Stimulated activated CD4-positive, alpha-beta T cell treated with anti-CD3 and anti-CD28 coated beads, TNF-alpha, amount 100 ng/mL, for 4 hours (primary cell): ENCODE data around the gene DCAF4.

ENCODE experiments used
- DNase-seq, 3 experiments: peaks; one replicate each; pipeline ENCODE4 v3.0.0-alpha.2; 2020; ENCODE audit warnings: low read depth in 3 of 3

The DCAF4 gene, protein sequence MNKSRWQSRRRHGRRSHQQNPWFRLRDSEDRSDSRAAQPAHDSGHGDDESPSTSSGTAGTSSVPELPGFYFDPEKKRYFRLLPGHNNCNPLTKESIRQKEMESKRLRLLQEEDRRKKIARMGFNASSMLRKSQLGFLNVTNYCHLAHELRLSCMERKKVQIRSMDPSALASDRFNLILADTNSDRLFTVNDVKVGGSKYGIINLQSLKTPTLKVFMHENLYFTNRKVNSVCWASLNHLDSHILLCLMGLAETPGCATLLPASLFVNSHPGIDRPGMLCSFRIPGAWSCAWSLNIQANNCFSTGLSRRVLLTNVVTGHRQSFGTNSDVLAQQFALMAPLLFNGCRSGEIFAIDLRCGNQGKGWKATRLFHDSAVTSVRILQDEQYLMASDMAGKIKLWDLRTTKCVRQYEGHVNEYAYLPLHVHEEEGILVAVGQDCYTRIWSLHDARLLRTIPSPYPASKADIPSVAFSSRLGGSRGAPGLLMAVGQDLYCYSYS

DNA sequence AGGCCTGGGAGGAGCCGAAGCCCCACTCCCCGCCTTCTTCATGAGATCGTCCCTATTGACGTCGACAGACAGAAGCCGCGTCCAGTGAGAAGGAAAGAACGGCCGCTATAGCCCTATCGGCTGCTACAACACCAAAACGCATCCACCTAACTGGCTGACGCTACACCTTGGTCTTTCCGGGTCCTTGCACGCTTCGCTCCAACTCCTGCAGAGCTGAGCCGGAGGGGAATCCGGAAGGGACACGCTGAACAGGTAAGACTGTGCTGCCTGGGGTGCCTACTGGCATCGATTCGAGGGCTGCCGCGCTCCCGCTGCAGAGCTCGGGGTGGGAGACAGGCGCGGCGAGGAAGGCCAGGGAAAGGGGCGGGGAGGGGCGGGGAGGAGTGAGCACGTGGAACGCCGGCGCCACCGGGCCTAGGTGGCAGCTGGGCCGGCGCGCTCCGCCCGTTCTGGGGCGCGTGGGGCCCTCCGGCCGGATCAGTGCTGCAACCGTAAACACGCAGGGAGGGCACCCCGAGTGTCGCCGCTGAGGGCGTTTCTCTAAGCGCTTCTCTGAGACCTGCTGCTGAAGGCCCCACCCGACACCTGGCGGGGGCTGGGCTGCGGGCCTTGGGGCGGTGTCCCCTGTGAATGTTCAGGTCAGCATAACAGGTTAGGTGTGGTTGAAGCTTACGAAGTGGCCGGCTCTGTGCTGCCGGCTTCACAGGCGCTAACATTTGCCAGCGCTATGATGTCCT, at the start of gene DCAF4:
DCAF4 (plus strand) TSS at position 173 of the 737 bp plus-strand sequence. CDS start 11,515 bp downstream, outside the sequence.
- DNase-seq, result peak; percentile 55 to 91 (median 91)

- DNase-seq, result no peak
Observed at GRCh38 chr14:72876710-72877063, 49.6 kb upstream of the DCAF4 start.

- no peak for DNase-seq
Observed at GRCh38 chr14:72878746-72879145, 47.5 kb upstream of the DCAF4 start.

GRCh38 chr14:72879431-72879830, 46.8 kb upstream of the DCAF4 start:
- no peak for DNase-seq

DNA sequence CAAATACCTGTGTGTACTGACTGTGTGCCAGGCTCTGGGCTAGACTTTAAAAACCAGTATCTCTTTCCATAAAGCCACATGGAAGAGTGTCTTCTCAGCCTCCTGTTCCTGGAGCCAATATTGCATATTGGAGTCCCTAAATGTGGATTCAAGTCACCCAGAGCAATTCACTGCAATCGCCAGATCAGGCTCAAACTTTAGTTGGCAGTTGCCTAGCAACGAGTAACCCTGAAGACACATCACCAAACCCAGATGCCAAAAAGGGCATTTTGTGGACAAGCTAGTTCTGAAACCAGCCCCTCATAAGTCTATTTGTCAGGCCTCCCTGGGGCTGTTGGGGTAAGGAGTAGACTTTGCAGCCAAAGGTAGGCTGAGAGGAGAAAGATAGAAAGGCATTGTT, 46.1 kb upstream of the DCAF4 start:
- DNase-seq, result no peak

- no peak for DNase-seq
Observed at GRCh38 chr14:72880820-72881219, 45.4 kb upstream of the DCAF4 start.

- no peak for DNase-seq
Observed at GRCh38 chr14:72881543-72881942, 44.7 kb upstream of the DCAF4 start.

DNA sequence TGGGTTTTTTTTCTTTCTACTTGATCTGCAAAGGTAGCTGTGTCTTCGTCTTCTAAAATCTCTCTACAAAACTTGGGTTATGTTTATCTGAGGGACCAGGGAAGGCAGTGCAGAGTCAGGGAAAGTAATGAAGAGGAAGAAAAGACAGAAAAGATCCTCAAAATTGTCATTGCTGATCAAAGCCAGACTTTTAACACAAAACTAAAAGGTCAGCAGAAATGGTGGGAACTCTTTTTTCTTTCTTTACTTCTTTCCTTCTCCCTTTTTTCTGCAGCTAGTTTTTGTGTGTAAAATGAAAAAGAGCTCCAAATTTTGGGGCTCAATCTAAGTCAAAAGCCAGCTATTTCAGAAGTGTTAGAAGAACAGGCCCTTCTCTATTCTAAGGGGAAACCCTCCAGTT, 44.2 kb upstream of the DCAF4 start:
- no peak for DNase-seq

DNA sequence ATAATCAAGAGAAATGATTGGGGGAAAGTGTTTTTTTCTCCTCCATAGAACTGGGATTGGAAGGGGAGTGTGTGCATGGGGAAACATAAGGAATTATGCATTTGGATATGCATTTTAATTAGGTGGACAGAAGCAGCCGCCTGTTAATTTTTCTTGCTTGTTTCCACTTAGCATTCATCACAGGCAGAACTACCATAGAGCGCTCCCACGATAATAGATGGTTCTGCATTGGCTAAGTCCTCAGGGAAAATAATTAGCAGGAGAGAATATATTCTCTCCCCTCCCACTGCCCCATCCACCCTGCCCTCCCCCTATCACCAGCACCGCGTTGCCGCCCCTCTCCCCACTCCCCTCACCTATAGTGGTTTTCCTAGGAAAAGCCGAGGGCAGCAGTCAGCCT, 43.8 kb upstream of the DCAF4 start:
- DNase-seq, result no peak

DNA sequence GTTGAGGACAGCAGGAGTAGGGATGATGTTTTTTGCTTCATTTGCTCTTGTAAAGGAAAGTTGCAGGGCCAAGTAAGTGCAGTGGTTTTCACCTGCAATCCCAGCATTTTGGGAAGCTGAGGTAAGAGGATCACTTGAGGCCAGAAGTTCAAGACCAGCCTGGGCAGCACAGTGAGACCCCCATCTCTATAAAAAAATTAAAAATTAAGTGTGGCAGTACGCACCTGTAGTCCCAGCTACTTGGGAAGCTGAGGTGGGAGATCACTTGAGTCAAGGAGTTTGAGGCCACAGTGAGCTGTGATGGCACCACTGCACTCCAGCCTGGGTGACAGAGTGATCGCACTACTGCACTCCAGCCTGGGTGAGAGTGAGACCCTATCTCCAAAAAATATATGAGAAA, 43.2 kb upstream of the DCAF4 start:
- no peak for DNase-seq

- no peak for DNase-seq
Observed at GRCh38 chr14:72883961-72884360, 42.3 kb upstream of the DCAF4 start.

DNA sequence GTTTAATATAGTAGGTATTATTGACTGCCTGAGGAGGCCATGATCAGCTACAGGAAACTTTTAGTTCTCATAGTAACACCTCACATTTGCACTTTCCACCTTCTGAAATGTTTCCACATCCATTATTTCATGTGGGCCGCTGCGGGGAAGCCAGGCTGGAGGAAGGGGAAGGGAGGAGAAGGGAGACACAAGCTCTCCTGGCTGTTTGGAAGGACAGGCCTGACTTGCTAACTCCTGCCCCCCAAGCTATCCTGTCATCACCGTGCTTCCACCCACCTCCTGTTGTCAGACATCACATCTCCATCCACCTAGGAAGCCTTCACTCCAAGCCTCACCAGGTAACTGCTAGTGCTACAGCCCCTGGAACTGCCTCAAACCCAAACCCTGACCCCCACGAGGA, 41.9 kb upstream of the DCAF4 start:
- DNase-seq, result no peak

DNA sequence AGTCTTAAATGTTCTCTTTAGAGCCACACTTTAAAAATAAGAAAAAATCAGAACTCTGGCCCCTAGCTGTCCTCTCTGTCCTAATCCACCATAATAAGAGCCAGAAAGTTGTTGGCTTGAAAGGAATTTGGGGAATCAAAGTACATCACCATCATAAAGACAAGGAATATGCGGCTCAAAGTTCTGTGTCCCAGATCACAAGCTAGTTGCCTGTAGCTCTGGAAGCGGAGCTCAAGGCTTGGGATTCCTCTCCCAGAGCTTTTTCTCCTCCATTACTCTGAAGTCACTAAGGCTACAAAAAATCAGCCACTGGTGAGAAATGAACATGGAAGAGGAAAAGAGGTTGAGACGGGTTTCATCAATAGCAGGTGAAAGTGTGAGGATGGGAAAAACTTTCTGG, 38.8 kb upstream of the DCAF4 start:
- DNase-seq, result no peak

DNA sequence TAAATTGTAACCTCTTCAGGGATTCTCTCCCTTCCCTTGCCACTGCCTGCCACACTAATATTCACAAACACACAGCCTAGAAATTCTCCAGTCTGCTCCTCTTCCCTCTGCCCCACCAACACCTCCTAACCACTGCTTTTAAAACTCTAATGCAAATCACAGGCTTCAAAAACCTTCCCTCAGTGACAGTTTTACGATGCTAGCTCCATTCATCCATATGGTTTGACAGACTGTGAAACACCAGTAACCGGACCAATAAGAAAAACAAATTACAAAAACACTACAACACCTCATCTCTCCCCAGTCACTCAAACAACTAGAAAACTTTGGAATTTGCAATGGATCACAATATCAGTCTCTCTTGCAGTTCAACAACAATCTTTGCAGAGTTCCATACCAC, 38.1 kb upstream of the DCAF4 start:
- DNase-seq, result no peak

DNA sequence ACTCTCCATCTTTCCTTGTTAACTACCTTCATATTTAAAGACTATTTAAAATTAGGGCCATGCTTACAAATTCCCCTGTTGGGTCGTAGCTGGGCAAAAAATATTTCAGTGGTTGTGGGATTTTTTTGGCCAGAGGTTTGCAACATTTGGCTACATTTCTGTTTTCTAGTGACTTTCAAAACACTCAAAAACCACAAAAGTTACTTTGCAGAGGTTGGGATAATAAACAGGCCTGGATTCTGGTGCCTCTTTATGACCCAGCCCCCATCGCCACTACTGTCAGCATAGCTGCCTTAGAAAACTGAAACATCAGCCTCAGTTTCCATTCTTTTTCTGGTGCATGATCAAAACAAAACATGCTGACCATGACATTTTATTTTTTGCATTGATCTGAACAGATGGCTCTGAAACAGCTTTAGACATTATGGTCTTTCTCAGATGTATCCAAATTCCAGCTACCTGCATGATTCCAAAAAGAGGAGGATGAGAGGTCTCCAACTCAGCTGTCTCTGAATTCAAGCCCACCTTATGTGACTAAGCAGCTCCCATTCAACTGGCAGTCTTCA, 37.5 kb upstream of the DCAF4 start:
- no peak for DNase-seq

- no peak for DNase-seq
Observed at GRCh38 chr14:72889366-72889765, 36.9 kb upstream of the DCAF4 start.

DNA sequence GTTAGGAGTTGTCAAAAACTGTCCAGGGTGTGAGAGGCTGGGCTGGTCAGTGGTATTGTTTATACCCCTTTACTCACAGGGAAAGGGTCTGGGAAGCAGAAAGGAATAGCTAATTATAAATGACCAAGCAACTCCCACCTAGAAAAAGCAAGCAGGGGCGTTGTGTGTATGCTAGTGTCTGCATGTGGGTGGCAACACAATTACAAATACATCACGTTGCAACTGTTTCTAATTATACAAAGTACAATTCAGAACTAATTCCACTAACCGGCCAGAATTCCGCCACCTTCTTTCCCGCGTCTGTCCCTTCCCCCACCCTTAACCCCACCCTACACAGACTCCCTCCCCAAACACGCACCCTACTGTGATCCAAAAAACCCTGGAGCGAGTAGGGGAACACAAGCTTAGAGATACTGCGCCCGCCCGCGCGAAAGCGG, 34.6 kb upstream of the DCAF4 start:
- peak in 1 of 3 experiments; percentile 1 for DNase-seq

- peak in 1 of 3 experiments; percentile 4 for DNase-seq
Observed at GRCh38 chr14:72892103-72892878, 34.0 kb upstream of the DCAF4 start.

GRCh38 chr14:72892879-72893635, 33.2 kb upstream of the DCAF4 start:
- peak in 1 of 3 experiments; percentile 7 for DNase-seq

- DNase-seq, result peak; percentile 84 to 85 (median 85)
Observed at GRCh38 chr14:72893636-72894322, 32.5 kb upstream of the DCAF4 start, which contains the start of gene DPF3. TSS of gene DPF3 (minus strand) at chr14:72894101. CDS start at chr14:72894088, 13 bp downstream.

DNA sequence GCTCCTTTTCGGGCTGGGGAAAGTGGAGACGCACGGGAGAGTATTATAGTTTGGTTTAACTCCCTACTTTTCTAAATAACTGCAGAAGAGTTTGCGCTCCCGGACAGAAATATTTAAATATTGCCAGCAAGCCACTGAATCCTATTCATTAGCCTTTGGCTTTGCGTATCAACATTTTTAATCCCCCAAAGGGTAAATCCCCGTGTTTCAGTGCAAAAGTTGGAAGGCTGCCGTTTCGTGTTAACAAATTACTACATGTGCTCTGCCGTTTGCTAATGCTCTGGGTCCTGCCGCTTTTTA, 32.0 kb upstream of the DCAF4 start:
- DNase-seq, result no peak
